ENCODE results near the gene SCD5.

DNA sequence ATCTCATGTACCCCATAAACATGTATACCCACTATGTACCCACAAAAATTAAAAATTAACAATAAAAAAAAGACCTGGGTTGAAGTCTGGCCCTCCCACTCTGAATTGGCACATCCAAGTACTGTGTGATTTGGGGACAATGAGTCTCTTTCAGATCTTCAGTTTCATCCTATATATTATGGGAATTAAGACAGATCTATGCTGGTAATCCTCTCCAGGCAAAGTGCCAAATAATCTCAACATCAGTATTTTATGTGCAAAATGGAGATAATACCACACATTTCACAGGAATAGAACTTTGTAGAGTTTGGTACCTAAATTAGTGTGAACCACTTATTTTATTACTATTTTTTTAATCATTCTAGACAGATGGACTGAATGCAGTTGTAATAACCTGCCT, 11.0 kb upstream of the SCD5 start:
- TF ChIP-seq, protein P1, sequence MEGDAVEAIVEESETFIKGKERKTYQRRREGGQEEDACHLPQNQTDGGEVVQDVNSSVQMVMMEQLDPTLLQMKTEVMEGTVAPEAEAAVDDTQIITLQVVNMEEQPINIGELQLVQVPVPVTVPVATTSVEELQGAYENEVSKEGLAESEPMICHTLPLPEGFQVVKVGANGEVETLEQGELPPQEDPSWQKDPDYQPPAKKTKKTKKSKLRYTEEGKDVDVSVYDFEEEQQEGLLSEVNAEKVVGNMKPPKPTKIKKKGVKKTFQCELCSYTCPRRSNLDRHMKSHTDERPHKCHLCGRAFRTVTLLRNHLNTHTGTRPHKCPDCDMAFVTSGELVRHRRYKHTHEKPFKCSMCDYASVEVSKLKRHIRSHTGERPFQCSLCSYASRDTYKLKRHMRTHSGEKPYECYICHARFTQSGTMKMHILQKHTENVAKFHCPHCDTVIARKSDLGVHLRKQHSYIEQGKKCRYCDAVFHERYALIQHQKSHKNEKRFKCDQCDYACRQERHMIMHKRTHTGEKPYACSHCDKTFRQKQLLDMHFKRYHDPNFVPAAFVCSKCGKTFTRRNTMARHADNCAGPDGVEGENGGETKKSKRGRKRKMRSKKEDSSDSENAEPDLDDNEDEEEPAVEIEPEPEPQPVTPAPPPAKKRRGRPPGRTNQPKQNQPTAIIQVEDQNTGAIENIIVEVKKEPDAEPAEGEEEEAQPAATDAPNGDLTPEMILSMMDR (IDR thresholded peaks at IDR 0.05): no peak
- no peak for TF ChIP-seq POLR2A (IDR thresholded peaks at IDR 0.05)

Measured in right lobe of liver (tissue), 4 donors.